Naive thymus-derived CD8-positive, alpha-beta T cell (primary cell): Measurements from ENCODE around the gene OR2Y1. TPM values are rescaled to one million over a fixed set of nuclear protein-coding genes. Genes with fewer than 3 reads are reported as not detected.
"Not testable (repeated sequence)": the region's sequence is repeated elsewhere in the genome, so short reads cannot be mapped to it uniquely, and the experiment has no call there.

Experiments
- ATAC-seq, 2 donors: fragments of 150-1000 bp; cut with Tn5 transposase in 1 of 2; sonication (Bioruptor Pico), chemical (Tn5 transposase) in 1 of 2; 1 replicate in 1 of 2; 2 replicates in 1 of 2; pipeline ENCODE4 v1.10.0; 2021; ENCODE audit warnings: mild to moderate bottlenecking in 2 of 2, moderate library complexity in 2 of 2
- POLR2A ChIA-PET: fragments of 350-600 bp; sonication (Branson Sonifier 250); formaldehyde crosslinking; loops from one replicate; lab custom pipeline; 2021; ENCODE audit warnings: antibody characterized with exemption; lab: Charles Lee
- DNase-seq, 10 donors: peaks; one replicate each; pipeline versions ENCODE4 v3.0.0 to v3.0.0-alpha.2; 2020 to 2022
- H3K27ac Mint-ChIP-seq, 10 donors: one replicate each; pipeline ENCODE4 v1.8.0; 2020 to 2022; ENCODE audit warnings: mild to moderate bottlenecking in 10 of 10, mixed read lengths in 10 of 10, moderate library complexity in 4 of 10, inconsistent platforms in 1 of 10
- H3K27me3 Mint-ChIP-seq, 5 donors: one replicate each; pipeline ENCODE4 v1.8.0; 2021 to 2022; ENCODE audit warnings: mixed read lengths in 5 of 5
- H3K36me3 Mint-ChIP-seq, 3 donors: one replicate each; pipeline ENCODE4 v1.8.0; 2020 to 2022; ENCODE audit warnings: mixed read lengths in 3 of 3, mild to moderate bottlenecking in 2 of 3, inconsistent platforms in 1 of 3
- H3K4me1 Mint-ChIP-seq, 4 donors: one replicate each; pipeline ENCODE4 v1.8.0; 2021 to 2022; ENCODE audit warnings: mixed read lengths in 4 of 4
- H3K4me3 Mint-ChIP-seq, 10 donors: one replicate each; pipeline ENCODE4 v1.8.0; 2020 to 2022; ENCODE audit warnings: mild to moderate bottlenecking in 10 of 10, mixed read lengths in 10 of 10, moderate library complexity in 6 of 10, inconsistent platforms in 1 of 10
- H3K9me3 Mint-ChIP-seq, 9 donors: one replicate each; pipeline ENCODE4 v1.8.0; 2020 to 2022; ENCODE audit warnings: mixed read lengths in 9 of 9, mild to moderate bottlenecking in 3 of 9, inconsistent platforms in 1 of 9, moderate library complexity in 1 of 9
- polyA plus RNA-seq, 3 donors: library from polyadenylated mRNA; unstranded; fragments of 300-500 nt; fragmentation: Illumina TruSeq; gene quantifications; one replicate each; pipeline ENCODE4 v1.2.3, GENCODE V29; 2021
- total RNA-seq, 8 experiments: library from RNA in 2 of 8; stranded (reverse) in 2 of 8; gene quantifications; one replicate each; pipeline ENCODE4 v1.2.3 and lab custom pipeline; 2021 to 2026

OR2Y1 gene
- total and polyA plus RNA-seq, 5 experiments from 2014 or later = not detected

DNA sequence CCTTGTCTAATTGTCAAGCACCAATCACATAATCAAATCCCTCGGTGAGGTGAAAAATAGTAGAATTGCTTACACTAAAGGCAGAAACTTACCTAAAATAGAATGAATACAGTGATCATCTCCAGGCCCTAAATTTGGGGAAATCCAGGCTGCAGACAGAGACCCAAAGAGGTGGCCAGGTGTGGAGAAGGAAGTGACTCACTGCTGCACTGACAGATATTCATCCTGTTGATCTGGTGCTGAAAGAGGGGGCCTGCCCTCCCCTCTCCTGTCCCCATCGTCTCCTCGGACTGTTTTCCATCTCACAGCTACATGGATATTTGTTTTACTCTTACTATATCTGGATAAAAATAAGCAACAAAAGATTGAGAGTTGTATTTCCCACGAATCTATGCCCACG lies 15.9 kb downstream of the OR2Y1 start:
- peak overlapping the region in 1 of 10 donors; percentile 58 for H3K27ac Mint-ChIP-seq
- H3K9me3 Mint-ChIP-seq = no peaks in the 10 kb centered on the region
- POLR2A ChIA-PET = no interaction called here
- no peaks in the 10 kb centered on the region for H3K36me3 Mint-ChIP-seq
- no peak overlapping the region for H3K4me3 Mint-ChIP-seq
- peaks cover 0 to 14% (median 6%) of the 10 kb centered on the region in 5 donors for H3K27me3 Mint-ChIP-seq
- ATAC-seq = no peak
- H3K4me1 Mint-ChIP-seq = peaks cover 9 to 20% (median 19%) of the 10 kb centered on the region in 4 donors
- no peak for DNase-seq

DNA sequence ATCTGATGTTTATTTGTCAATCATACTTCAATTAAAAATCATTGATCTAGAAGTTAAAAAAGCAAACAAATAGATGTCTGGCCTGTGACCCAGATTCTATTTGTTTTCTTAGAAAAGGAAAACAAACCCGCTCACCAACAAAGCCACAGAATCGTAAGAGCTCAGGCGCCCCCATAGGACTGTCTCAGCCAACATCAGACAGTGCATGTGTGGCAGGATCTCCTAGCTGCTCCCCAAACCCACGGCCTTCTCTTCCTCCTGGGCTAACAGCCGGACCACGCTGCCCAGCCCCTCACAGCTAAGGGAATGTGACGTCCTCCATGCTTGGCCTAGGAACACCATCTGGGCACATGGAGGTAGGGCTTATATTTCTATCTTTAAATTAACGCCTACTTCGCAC lies 19.4 kb downstream of the OR2Y1 start:
- peaks cover 0 to under 1% (median 0%) of the 10 kb centered on the region in 9 donors for H3K9me3 Mint-ChIP-seq

DNA sequence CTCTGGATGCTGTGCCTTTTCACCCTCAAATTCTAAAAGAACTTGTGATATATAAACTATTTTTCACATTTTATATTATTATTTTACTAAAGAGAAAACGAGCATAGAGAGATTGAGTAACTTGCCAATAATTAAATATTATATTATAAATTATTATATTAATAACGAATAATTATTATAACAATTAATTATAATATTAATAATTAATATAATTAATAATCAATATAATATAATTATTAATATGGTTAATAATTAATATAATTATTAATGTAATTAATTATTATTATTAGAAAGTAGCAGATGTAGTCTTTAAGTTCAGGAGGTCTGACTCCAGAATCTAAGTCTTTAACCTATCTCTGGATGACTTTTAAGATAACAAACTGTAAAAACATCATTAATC lies 20.1 kb downstream of the OR2Y1 start:
- ATAC-seq (no peak), DNase-seq (no peak)
- Mint-ChIP-seq H3K27me3 (peaks cover 0 to 8% (median 0%) of the 10 kb centered on the region in 5 donors), H3K4me3 (no peak overlapping the region), H3K4me1 (peaks cover 7 to 25% (median 23%) of the 10 kb centered on the region in 4 donors), H3K36me3 (no peaks in the 10 kb centered on the region), H3K27ac (no peak overlapping the region), H3K9me3 (peaks cover 0 to 4% (median 0%) of the 10 kb centered on the region in 9 donors)
- POLR2A ChIA-PET = interaction anchor here (0.6 to 5.4 kb wide), 3 partner anchors 31 to 193 kb away, joined by 4 to 29 read pairs (median 11); no protein-coding TSS in a partner anchor

More for the DNA sequence above, 19.4 kb downstream of the OR2Y1 start:
- no peak for ATAC-seq
- H3K4me3 Mint-ChIP-seq = no peak overlapping the region
- H3K36me3 Mint-ChIP-seq = no peaks in the 10 kb centered on the region
- H3K4me1 Mint-ChIP-seq = peaks cover 9 to 25% (median 24%) of the 10 kb centered on the region in 4 donors
- peaks cover 0 to 8% (median 0%) of the 10 kb centered on the region in 5 donors for H3K27me3 Mint-ChIP-seq
- peak overlapping the region in 1 of 10 donors; percentile 56 for H3K27ac Mint-ChIP-seq
- DNase-seq = no peak
- POLR2A ChIA-PET = interaction anchor here (5.4 kb wide), 1 partner anchor 36 kb away, joined by 29 read pairs; no protein-coding TSS in a partner anchor

DNA sequence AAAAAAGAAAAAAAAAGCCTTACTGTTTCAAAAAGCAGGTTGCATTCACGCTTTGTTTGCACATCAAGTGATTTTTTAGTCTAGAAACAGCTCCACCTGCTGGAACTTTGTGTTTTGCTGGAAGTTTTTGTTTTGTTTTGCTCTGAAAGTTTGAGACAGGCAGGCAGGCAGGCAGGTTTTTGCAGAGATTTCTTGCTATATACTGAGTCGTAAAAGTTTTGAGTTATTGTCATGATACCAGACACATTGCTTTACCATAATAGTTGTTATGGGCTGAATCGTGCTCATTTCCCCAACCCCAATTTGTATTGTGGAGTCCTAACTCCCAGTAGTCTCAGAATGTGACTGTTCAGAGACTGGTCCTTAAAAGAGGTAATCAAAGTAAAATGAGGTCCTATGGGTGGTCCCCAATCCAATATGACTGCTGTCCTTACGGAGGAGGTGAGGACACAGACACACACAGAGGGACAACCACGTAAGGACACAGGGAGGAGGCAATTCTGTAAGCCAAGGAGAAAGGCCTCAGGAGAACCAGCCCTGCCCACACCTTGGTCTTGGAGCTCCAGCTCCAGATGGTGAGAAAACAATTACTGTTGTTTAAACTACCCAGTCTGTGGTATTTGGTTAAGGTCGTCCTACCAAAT lies 20.9 kb downstream of the OR2Y1 start:
- Mint-ChIP-seq H3K9me3 (peaks cover 0 to 6% (median 2%) of the 10 kb centered on the region in 9 donors), H3K27ac (peak overlapping the region in 6 of 10 donors; percentile 3 to 78 (median 56)), H3K4me3 (peak overlapping the region in 1 of 10 donors; percentile 37), H3K27me3 (peaks cover 0 to 9% (median 0%) of the 10 kb centered on the region in 5 donors), H3K36me3 (peaks cover 0 to 4% (median 0%) of the 10 kb centered on the region in 3 donors), H3K4me1 (peaks cover 5 to 21% (median 19%) of the 10 kb centered on the region in 4 donors)
- POLR2A ChIA-PET = interaction anchor here (0.6 to 5.4 kb wide), 3 partner anchors 25 to 34 kb away, joined by 3 to 29 read pairs (median 11); no protein-coding TSS in a partner anchor
- DNase-seq (peak in 9 of 10 donors; percentile 5 to 70 (median 55)), ATAC-seq (peak in 1 of 2 donors; percentile 53)

DNA sequence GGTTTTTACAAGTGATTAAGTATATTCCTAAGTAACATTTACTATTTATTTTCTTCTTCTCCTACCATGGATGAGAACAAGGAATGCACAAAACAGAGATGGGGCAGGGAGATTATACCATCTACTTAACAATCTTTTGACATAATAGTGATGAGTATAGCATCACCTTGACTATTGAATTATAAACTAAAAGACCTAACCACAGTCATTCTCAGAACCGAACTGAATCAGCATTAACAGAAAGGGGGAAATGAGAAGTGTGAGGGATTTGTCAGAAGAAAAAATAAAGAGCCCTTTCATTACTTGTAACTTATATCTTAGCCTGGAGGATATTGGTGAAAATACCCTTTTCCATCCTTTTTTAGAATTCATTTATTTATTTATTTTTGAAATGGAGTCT lies 21.9 kb downstream of the OR2Y1 start:
- POLR2A ChIA-PET = interaction anchor here (0.9 to 5.4 kb wide), 4 partner anchors 19 to 42 kb away, joined by 3 to 29 read pairs (median 7); no protein-coding TSS in a partner anchor
- Mint-ChIP-seq H3K4me3 (no peak overlapping the region), H3K27ac (peak overlapping the region in 6 of 10 donors; percentile 5 to 73 (median 58)), H3K9me3 (peaks cover 0 to 15% (median 6%) of the 10 kb centered on the region in 9 donors), H3K27me3 (peaks cover 0 to 4% (median 0%) of the 10 kb centered on the region in 5 donors), H3K4me1 (peaks cover 5 to 18% (median 16%) of the 10 kb centered on the region in 4 donors), H3K36me3 (peaks cover 0 to 7% (median 0%) of the 10 kb centered on the region in 3 donors)
- DNase-seq = no peak
- ATAC-seq = no peak

DNA sequence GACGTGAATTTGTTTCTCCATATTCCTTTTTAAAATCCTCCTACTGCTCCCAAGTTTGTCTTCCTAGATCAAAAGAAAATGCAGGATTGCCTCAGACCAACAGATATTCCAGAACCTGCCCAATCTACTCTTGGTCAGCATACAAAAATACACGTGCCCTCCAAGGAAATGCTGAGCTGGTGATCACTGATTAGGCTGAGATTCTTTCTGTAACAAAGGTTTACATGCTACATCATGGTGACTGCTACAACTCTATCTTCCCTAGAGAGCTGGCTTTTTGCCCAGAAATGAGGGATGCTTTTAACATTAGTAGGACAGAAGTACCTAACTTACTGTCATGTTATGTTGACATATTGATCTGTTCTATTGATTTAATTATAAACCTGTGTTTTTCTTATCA lies 35.5 kb downstream of the OR2Y1 start:
- Mint-ChIP-seq H3K9me3 (peaks cover 0 to 12% (median 2%) of the 10 kb centered on the region in 9 donors), H3K27me3 (peaks cover 0 to 6% (median 0%) of the 10 kb centered on the region in 5 donors), H3K4me1 (peaks cover 0 to 14% (median 11%) of the 10 kb centered on the region in 4 donors), H3K27ac (no peak overlapping the region), H3K36me3 (peaks cover 0 to 2% (median 0%) of the 10 kb centered on the region in 3 donors), H3K4me3 (no peak overlapping the region)
- no peak for ATAC-seq
- DNase-seq = peak in 1 of 10 donors; percentile 19
- POLR2A ChIA-PET = interaction anchor here (3.7 kb wide), 1 partner anchor 12 kb away, joined by 11 read pairs; no protein-coding TSS in a partner anchor

DNA sequence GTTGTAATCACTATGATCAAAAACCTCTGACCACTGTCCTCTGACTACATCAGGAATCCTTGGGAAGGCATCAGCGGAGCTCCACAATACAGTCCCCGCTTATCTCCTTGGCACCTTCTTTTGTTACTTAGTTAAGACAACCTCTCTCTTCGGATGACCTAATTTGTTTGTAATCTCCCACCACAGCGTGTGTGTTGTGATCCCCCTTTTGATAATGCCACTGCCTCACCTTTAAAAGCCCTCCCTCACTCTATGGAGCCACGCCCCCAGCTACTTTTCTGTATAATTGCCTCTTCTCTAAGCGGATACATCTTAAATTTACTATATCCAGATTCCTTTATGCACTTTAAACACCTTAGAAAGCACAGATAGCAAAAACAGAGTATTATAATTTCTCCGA lies 35.9 kb downstream of the OR2Y1 start:
- Mint-ChIP-seq H3K9me3 (peaks cover 0 to 12% (median 2%) of the 10 kb centered on the region in 9 donors), H3K27ac (no peak overlapping the region), H3K4me1 (peaks cover 0 to 12% (median 11%) of the 10 kb centered on the region in 4 donors), H3K36me3 (peaks cover 0 to 2% (median 0%) of the 10 kb centered on the region in 3 donors), H3K27me3 (peaks cover 0 to 6% (median 0%) of the 10 kb centered on the region in 5 donors), H3K4me3 (no peak overlapping the region)
- no peak for ATAC-seq
- no peak for DNase-seq
- POLR2A ChIA-PET = interaction anchor here (1.6 to 3.7 kb wide), 2 partner anchors 12 to 15 kb away, joined by 5 to 11 read pairs; no protein-coding TSS in a partner anchor

DNA sequence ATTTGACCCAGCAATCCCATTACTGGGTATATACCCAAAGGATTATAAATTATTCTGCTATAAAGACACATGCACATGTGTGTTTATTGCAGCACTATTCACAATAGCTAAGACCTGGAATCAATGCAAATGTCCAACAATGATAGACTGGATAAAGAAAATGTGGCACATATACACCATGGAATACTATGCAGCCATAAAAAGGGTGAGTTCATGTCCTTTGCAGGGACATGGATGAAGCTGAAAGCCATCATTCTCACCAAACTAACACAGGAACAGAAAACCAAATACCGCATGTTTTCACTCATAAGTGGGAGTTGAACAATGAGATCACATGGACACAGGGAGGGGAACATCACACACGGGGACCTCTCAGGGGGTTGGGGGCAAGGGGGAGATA lies 36.5 kb downstream of the OR2Y1 start:
- not testable (repeated sequence) for H3K4me1 Mint-ChIP-seq, H3K36me3 Mint-ChIP-seq, H3K4me3 Mint-ChIP-seq, H3K27me3 Mint-ChIP-seq, DNase-seq, ATAC-seq
- Mint-ChIP-seq H3K27ac (peak overlapping the region in 1 of 10 donors; percentile 22), H3K9me3 (peaks cover 0 to 12% (median 2%) of the 10 kb centered on the region in 9 donors)
- POLR2A ChIA-PET = interaction anchor here (1.6 to 3.7 kb wide), 2 partner anchors 11 to 15 kb away, joined by 5 to 11 read pairs; no protein-coding TSS in a partner anchor

DNA sequence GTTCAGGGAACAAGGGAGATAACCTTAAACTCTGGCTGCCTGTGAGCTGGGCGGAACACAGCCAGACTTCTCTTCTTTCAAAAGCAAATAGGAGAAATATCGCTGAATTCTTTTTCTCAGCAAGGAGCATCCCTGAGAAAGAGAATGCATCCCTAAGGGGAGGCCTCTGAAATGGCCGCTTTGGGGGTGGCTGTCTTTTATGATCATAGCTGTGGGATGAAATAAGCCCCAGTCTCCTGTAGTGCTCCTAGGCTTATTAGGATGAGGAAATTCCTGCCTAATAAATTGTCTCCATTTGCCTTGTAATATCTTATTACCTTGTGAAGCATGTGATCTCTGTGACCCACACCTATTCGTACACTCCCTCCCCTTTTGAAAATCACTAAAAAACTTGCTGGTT lies 39.4 kb downstream of the OR2Y1 start:
- DNase-seq, H3K4me3 Mint-ChIP-seq, H3K36me3 Mint-ChIP-seq, POLR2A ChIA-PET, H3K27ac Mint-ChIP-seq, H3K27me3 Mint-ChIP-seq, ATAC-seq: not testable (repeated sequence)
- Mint-ChIP-seq H3K4me1 (peaks cover 0 to 13% (median 7%) of the 10 kb centered on the region in 4 donors), H3K9me3 (peaks cover 0 to 12% (median 3%) of the 10 kb centered on the region in 9 donors)

DNA sequence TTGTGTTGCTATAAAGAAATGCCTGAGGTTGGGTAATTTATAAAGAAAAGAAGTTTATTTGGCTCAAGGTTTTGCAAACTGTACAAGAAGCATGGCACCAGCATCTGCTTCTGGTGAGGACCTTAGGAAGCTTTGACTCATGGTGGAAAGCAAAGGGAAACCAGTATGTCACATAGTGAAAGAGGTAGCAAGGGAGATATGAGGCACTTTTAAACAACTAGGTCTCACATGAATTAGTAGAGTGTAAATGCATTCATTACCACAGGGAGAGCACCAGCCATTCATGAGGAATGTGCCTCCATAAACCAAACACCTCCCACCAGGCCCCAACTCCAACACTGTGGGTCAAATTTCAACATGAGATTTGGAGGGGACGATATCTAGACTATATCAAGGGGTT lies 40.8 kb downstream of the OR2Y1 start:
- no peak overlapping the region for H3K4me3 Mint-ChIP-seq
- ATAC-seq = no peak
- H3K27me3 Mint-ChIP-seq = peaks cover 0 to 5% (median 0%) of the 10 kb centered on the region in 5 donors
- no peak overlapping the region for H3K27ac Mint-ChIP-seq
- H3K4me1 Mint-ChIP-seq = peaks cover 0 to 14% (median 5%) of the 10 kb centered on the region in 4 donors
- H3K9me3 Mint-ChIP-seq = peaks cover 0 to 12% (median 3%) of the 10 kb centered on the region in 9 donors
- DNase-seq = no peak
- peaks cover 0 to 5% (median 0%) of the 10 kb centered on the region in 3 donors for H3K36me3 Mint-ChIP-seq
- POLR2A ChIA-PET = interaction anchor here (0.8 kb wide), 1 partner anchor 19 kb away, joined by 3 read pairs; no protein-coding TSS in a partner anchor

DNA sequence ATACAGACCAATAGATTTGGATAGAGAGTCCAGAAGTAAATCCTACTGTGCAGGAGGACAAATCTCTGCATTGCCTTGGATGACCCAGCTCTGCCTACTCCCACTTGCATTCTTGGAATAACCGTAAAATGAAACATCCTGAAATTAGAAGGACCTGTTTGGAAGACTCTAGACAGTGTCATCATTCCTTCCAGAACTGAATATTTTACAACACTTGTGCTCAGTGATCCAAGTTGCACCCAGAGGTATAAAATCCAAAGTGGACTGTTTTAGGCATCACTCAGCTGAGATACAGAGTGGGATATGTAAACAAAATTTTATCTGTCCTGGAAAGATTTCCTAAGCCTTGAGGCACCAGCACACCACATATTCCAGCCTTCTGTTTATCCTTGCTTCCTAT lies 43.7 kb downstream of the OR2Y1 start:
- peaks cover 0 to 9% (median 2%) of the 10 kb centered on the region in 9 donors for H3K9me3 Mint-ChIP-seq
- DNase-seq = no peak
- peaks cover 0 to 9% (median 0%) of the 10 kb centered on the region in 3 donors for H3K36me3 Mint-ChIP-seq
- no peak overlapping the region for H3K27ac Mint-ChIP-seq
- POLR2A ChIA-PET = interaction anchor here (0.8 kb wide), 1 partner anchor 11 kb away, joined by 4 read pairs; no protein-coding TSS in a partner anchor
- peaks cover 20 to 40% (median 23%) of the 10 kb centered on the region in 4 donors for H3K4me1 Mint-ChIP-seq
- peaks cover 0 to 2% (median 0%) of the 10 kb centered on the region in 5 donors for H3K27me3 Mint-ChIP-seq
- no peak overlapping the region for H3K4me3 Mint-ChIP-seq
- ATAC-seq = no peak

DNA sequence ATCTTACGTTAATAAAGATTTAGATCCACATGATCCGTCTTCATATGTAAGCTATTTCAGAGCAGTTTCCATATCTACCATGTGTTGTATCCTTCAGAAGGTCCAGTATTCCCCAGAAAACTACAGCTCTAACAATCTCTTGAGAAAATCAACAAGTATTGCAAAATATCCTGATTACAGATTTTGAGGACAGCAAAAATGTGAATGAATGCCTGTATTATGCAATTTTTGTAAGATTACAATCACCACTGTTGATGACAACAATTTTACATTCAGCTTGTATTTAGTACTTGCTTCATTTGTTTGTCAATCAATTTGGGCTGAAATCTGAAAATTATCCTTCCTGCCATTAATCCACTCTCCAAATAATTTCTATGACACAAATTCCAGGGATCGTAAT lies 47.4 kb downstream of the OR2Y1 start:
- peak overlapping the region in 9 of 10 donors; percentile 76 to 100 (median 92) for H3K27ac Mint-ChIP-seq
- no peak for ATAC-seq
- peaks cover 37 to 69% (median 53%) of the 10 kb centered on the region in 4 donors for H3K4me1 Mint-ChIP-seq
- DNase-seq = no peak
- POLR2A ChIA-PET = interaction anchor here (0.6 to 4.0 kb wide), 3 partner anchors 12 to 43 kb away, joined by 3 to 11 read pairs (median 3); partner anchors contain the start of gene FLT4
- H3K36me3 Mint-ChIP-seq = peaks cover 0 to 7% (median 0%) of the 10 kb centered on the region in 3 donors
- no peaks in the 10 kb centered on the region for H3K27me3 Mint-ChIP-seq
- peaks cover 0 to 2% (median 0%) of the 10 kb centered on the region in 9 donors for H3K9me3 Mint-ChIP-seq
- peak overlapping the region in 3 of 10 donors; percentile 53 to 80 (median 64) for H3K4me3 Mint-ChIP-seq
